Coronary artery (tissue), 2 donors: ENCODE measurements around the gene TLDC2.
"Not testable (repeated sequence)": the region's sequence is repeated elsewhere in the genome, so short reads cannot be mapped to it uniquely, and the experiment has no call there.

ENCODE experiments used
- DNase-seq: peaks from one replicate; pipeline ENCODE4 v3.0.0-alpha.2; 2017; ENCODE audit warnings: low spot score
- H3K27ac ChIP-seq, 2 donors: fragments of 200-600 bp; sonication (generic); one replicate each; pipeline ENCODE4 v1.5.1; 2016 to 2019
- H3K4me3 ChIP-seq: fragments of 200-600 bp; sonication (generic); 2 replicates; pipeline ENCODE4 v1.5.1; 2016; ENCODE audit warnings: mild to moderate bottlenecking, moderate library complexity
- TF ChIP-seq, protein P1 (sequence below): fragments of 200-600 bp; sonication (generic); IDR thresholded peaks from one replicate; pipeline ENCODE4 v1.5.1; 2019; ENCODE audit warnings: antibody characterized with exemption

Gene TLDC2

DNA sequence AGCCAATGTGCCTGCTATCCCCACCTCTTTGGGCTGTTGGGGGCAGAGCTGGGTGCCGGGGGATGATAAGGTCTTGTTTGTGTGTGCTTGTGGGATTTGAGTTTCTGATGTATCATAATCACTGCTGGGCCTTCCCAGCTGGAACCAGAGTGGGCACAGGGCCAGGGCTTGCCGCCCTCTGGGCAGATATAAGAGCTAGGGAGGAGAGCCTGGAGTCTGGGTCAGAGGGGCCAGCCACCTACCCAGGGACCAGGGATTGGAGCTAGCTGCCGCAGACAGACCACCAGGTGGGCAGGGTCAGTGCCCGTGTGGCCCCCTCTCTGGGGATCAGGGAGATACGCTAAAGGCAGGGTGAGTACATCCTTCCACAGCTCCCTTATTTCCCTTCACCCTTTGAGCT, 3.1 kb upstream of the TLDC2 start:
- TF ChIP-seq, protein P1, sequence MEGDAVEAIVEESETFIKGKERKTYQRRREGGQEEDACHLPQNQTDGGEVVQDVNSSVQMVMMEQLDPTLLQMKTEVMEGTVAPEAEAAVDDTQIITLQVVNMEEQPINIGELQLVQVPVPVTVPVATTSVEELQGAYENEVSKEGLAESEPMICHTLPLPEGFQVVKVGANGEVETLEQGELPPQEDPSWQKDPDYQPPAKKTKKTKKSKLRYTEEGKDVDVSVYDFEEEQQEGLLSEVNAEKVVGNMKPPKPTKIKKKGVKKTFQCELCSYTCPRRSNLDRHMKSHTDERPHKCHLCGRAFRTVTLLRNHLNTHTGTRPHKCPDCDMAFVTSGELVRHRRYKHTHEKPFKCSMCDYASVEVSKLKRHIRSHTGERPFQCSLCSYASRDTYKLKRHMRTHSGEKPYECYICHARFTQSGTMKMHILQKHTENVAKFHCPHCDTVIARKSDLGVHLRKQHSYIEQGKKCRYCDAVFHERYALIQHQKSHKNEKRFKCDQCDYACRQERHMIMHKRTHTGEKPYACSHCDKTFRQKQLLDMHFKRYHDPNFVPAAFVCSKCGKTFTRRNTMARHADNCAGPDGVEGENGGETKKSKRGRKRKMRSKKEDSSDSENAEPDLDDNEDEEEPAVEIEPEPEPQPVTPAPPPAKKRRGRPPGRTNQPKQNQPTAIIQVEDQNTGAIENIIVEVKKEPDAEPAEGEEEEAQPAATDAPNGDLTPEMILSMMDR: no peak
- no peak for DNase-seq
- Histone ChIP-seq H3K4me3 (no peak overlapping the region), H3K27ac (no peak overlapping the region)

DNA sequence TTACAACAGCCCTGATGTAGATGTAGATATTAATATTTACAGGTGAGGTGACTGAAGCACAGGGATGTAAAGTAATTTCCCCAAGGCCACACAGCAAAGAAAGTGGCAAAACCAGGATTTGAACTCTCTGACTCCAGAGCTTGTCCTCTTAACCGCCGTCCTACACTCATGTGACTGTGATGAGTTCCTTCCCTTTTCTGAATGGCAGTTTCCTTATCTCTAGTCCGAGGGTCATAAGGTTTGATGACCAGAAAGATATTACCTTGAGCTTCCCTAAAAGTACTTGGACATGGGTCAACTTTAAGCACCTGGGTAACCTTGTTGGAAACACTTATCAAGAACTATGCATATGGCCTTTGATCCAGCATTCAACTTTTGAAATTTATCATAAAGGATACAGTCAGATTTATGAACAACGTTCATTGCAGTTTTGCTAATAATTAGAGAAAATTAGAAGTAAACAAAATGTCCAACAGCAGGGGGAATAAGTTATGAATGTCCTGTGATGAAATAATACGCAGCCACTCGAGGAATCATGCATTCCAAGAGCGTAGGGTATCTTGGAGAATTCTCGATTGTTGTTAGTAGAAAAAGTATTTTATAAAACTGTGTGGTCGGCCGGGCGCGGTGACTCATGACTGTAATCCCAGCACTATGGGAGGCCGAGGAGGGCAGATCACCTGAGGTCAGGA, 2.3 kb upstream of the TLDC2 start:
- H3K4me3 ChIP-seq: no peak overlapping the region
- TF ChIP-seq, protein P1: no peak
- DNase-seq: no peak
- no peak overlapping the region for H3K27ac ChIP-seq

DNA sequence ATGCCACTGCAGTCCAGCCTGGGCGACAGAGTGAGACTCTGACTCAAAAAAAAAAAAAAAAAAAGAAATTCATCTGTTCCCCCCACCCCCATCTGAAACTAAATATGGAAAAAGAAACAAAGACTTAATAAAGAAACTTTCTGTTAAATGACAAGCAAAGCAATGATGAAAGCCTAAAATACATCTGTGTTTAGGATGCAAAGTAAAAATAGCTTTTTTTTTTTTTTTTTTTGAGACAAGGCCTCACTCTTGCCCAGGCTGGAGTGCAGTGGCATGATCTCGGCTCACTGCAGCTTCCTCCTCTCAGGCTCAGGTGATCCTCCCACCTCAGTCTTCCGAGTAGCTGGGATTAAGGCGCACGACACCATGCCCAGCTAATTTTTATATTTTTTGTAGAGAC, 845 bp upstream of the TLDC2 start:
- H3K4me3 ChIP-seq, DNase-seq: not testable (repeated sequence)
- H3K27ac ChIP-seq: peak overlapping the region in 1 of 2 donors; percentile 58

GRCh38 chr20:36876473-36876833, 515 bp downstream of the TLDC2 start:
- H3K4me3 ChIP-seq: no peak overlapping the region
- TF ChIP-seq, protein P1: no peak
- no peak for DNase-seq
- H3K27ac ChIP-seq: no peak overlapping the region

DNA sequence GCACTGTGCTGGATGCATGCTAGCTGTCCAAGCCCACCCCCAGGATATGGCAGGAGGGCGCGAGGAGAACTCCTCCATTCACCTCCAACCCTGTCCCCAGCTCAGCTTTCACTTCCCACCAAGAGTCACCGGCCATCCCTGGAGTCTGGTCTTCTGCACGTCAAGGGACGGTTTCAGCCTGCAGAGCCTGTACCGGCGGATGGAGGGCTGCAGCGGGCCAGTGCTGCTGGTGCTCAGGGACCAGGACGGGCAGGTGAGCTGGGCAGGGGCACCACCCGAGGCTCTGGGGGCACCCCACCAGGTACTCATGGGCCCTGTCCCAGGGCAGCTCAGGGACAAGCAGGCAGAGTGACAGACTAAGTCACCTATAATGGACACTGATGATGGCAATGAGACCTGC, 3.0 kb downstream of the TLDC2 start:
- no peak for DNase-seq
- Histone ChIP-seq H3K4me3 (no peak overlapping the region), H3K27ac (no peak overlapping the region)
- TF ChIP-seq, protein P1: no peak

- Histone ChIP-seq H3K27ac (no peak overlapping the region), H3K4me3 (no peak overlapping the region)
- TF ChIP-seq, protein P1: no peak
- no peak for DNase-seq
Observed at GRCh38 chr20:36880741-36881250, 4.9 kb downstream of the TLDC2 start.

DNA sequence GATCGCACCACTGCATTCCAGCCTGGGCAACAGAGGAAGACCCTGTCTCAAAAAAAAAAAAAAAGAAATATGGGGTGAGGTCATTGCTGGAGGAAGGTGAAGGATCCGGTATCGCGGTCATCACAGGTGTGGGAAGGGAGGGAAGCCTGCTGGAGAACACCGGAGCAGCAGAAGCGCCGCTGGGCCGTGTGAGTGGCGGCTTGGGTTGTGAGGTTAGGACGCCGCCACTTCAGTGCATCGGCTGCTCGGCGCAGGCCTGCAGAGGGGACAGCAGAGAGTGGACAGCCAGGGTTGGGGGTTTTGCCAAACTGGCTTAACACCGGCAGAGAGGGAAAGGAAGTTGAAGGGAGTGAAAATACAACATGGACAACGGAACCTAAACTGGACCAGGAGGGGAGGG, 5.4 kb downstream of the TLDC2 start:
- Histone ChIP-seq H3K27ac (no peak overlapping the region), H3K4me3 (no peak overlapping the region)
- TF ChIP-seq, protein P1: no peak
- no peak for DNase-seq
